ENCODE results near the gene IGLL5.

IGLL5 gene

GRCh38 chr22:22877523-22878210, 9.9 kb upstream of the IGLL5 start (continued):
- TF ChIP-seq, protein P1, sequence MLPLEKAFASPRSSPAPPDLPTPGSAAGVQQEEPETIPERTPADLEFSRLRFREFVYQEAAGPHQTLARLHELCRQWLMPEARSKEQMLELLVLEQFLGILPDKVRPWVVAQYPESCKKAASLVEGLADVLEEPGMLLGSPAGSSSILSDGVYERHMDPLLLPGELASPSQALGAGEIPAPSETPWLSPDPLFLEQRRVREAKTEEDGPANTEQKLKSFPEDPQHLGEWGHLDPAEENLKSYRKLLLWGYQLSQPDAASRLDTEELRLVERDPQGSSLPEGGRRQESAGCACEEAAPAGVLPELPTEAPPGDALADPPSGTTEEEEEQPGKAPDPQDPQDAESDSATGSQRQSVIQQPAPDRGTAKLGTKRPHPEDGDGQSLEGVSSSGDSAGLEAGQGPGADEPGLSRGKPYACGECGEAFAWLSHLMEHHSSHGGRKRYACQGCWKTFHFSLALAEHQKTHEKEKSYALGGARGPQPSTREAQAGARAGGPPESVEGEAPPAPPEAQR (tag by site-specific recombination; IDR thresholded peaks at IDR 0.05): no peak
- peak; percentile 25; the same call in 1 of the 2 replicates for TF ChIP-seq IKZF3 (tag by site-specific recombination; IDR thresholded peaks at IDR 0.05)
- no peak for TF ChIP-seq GFI1B (tag by site-specific recombination; IDR thresholded peaks at IDR 0.05)
- TF ChIP-seq ZNF660 (tag by site-specific recombination; IDR thresholded peaks at IDR 0.05): peak; percentile 76; the same call in 1 of the 2 replicates
- TF ChIP-seq ZSCAN4 (tag by site-specific recombination; IDR thresholded peaks at IDR 0.05): no peak
- no peak for TF ChIP-seq ZBTB48 (tag by site-specific recombination; IDR thresholded peaks at IDR 0.05)
- no peak for TF ChIP-seq GLI4 (tag by site-specific recombination; IDR thresholded peaks at IDR 0.05)
- TF ChIP-seq HOXD13 (CRISPR knock-in tag; IDR thresholded peaks at IDR 0.05; ENCODE audit: borderline replicate concordance): no peak
- no peak for TF ChIP-seq ZNF211 (tag by site-specific recombination; IDR thresholded peaks at IDR 0.05; ENCODE audit: low read depth)
- no peak for TF ChIP-seq ZNF626 (tag by site-specific recombination; IDR thresholded peaks at IDR 0.05)
- TF ChIP-seq ZNF350 (tag by site-specific recombination; IDR thresholded peaks at IDR 0.05): no peak
- TF ChIP-seq ZNF621 (tag by site-specific recombination; IDR thresholded peaks at IDR 0.05): no peak
- TF ChIP-seq CTCF (tag by site-specific recombination; IDR thresholded peaks at IDR 0.05): peak; percentile 32; the same call in 1 of the 2 replicates
- no peak for TF ChIP-seq ZNF785 (tag by site-specific recombination; IDR thresholded peaks at IDR 0.05)
- no peak for TF ChIP-seq ZNF624 (tag by site-specific recombination; IDR thresholded peaks at IDR 0.05)
- TF ChIP-seq ZNF121 (tag by site-specific recombination; IDR thresholded peaks at IDR 0.05): no peak
- no peak for TF ChIP-seq ZNF223 (tag by site-specific recombination; IDR thresholded peaks at IDR 0.05)
- no peak for TF ChIP-seq ZBTB7A (tag by site-specific recombination; IDR thresholded peaks at IDR 0.05; ENCODE audit: low read depth)
- no peak for TF ChIP-seq ZBTB6 (tag by site-specific recombination; IDR thresholded peaks at IDR 0.05)

DNA sequence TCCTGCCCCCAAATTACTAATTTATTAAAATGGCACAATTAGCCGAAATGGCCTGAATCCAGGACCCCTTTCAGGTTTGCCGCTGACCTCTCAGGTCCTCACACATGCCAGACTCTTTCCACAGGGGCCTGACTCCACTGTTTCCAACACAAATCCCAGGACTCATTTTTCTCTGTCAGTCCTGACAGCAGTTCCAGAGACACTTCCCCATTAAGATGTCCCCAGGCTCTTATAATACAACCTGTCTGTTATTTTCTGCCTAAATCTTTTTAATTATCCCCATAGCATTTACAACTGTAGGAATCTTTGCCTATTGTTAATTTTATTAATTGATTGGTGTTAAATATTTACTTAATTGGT, 9.4 kb upstream of the IGLL5 start:
- no peak overlapping the region for H3K4me3 ChIP-seq (ENCODE audit: low read depth, low read length)
- CTCF ChIA-PET: interaction anchor here (0.6 to 3.7 kb wide), 17 partner anchors 16 to 379 kb away, joined by 3 to 28 read pairs (median 4); no protein-coding TSS in a partner anchor
- no peaks in the 10 kb centered on the region for H3K4me1 ChIP-seq (ENCODE audit: control insufficient read depth, insufficient read depth, low read length)
- H3K36me3 ChIP-seq (ENCODE audit: control insufficient read depth in 2 of 2, insufficient read depth in 1 of 2, low read length in 2 of 2): no peaks in the 10 kb centered on the region
- TF ChIP-seq KLF9 (tag by site-specific recombination; IDR thresholded peaks at IDR 0.05; ENCODE audit: low read depth): no peak
- POLR2A ChIA-PET: no interaction called here
- H3K9me3 ChIP-seq (ENCODE audit: control insufficient read depth, insufficient read depth, low read depth, low read length): no peaks in the 10 kb centered on the region
- no peak overlapping the region for H3K27ac ChIP-seq (ENCODE audit: extremely low read depth, low read depth, low read length)
